ENCODE measurements around the gene NRP1.

NRP1 gene

DNA sequence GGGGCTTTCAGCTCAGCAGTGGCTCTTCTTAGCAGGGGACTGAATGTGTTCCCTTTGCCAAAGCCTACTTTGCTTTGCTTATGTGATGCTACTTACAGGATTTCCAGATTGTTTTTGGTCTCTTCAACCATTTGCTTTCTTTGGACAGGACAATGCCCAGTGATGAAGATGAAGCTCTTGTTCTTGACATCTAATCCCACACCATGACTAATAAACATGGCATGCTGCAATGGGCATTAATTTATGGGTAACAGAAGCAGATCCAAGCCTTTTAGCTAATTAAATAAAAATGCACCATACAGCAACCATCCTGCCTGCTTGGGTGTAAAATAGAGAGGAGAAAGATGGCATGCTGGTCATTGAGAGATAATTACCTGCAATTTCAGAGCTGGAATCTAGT lies 200.9 kb downstream of the NRP1 start:
- in situ Hi-C loops (cut with MboI; ENCODE audit: low sequenced_read_pairs), result no loop called here

DNA sequence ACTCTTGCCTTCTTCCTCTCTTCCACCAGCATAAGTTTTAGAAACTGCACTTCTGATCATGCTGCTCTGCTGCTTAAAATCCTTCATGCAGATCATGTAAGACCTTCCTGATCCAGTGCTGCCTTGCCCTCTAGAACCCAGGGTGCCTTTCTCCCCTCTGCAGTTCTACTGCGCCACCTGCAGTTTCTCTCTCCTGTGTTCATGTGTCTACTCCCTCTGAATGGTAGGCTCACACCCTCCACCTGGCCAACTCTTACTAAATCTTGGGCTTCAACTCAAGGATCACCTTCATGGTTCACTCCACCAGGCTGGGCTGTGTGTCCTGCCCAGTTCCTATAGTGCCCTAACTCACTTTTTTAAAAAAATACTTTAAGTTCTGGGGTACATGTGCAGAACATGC lies 201.8 kb downstream of the NRP1 start:
- in situ Hi-C loops (cut with MboI; ENCODE audit: low sequenced_read_pairs), result no loop called here

DNA sequence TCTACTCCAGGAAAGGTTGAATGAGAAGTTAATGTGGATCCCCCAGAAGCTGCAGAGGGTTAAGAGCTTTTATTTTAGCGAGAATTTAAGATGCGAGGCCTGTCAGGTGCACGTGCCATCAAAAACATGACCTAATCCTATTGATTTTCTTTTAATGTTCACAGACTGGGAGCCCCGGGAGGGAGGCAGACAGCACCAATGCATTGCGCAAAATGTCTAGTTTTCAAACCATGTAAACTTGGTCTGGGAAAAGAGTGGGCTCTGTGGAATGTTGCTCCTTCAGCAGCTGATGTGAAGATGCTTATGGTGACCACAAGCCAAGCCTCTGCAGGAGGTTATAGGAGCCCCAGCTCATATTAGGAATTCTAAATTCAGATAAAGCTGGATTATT lies 204.5 kb downstream of the NRP1 start:
- in situ Hi-C loops (cut with MboI; ENCODE audit: low sequenced_read_pairs), result no loop called here

DNA sequence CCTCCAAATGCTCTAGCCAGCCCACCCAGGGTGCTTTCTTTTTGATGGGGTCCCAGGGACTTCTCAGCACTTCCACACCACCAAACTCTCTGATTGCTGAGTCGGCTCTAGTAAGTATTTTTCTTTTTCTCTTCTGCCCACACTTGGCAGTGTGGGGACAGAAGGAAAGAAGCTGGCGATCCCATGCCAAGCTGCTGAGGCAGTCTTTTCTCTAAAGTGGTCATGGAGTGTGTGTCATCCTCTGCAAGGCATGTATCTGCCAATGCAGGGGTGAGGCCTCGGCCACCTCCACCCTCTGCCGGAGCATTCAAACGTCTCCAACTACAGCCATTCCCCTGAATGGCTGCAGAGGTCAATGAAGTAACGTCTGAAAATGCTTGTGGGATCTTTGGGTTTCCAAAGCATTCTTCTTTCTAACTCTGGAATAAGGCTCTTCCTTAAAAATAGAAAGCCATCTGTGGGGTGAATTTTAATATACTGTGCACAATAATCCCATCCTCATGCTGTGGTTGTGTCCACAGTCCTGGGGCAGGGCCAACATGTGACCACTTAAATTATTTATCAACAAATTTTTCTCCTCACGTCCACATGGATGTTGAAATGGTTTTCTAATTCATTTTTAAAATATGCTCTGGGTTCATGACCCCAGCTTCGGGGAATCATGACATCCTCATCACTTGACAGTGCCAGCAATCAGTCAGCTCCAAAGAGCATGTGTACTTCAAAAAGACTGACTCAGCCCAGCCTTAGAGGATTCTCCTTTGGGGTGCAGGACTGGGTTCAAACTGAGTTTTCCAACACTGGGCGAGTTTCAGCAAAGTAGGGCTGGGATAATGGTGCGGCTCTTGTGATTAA lies 205.1 kb downstream of the NRP1 start:
- in situ Hi-C loops (cut with MboI; ENCODE audit: low sequenced_read_pairs), result no loop called here

DNA sequence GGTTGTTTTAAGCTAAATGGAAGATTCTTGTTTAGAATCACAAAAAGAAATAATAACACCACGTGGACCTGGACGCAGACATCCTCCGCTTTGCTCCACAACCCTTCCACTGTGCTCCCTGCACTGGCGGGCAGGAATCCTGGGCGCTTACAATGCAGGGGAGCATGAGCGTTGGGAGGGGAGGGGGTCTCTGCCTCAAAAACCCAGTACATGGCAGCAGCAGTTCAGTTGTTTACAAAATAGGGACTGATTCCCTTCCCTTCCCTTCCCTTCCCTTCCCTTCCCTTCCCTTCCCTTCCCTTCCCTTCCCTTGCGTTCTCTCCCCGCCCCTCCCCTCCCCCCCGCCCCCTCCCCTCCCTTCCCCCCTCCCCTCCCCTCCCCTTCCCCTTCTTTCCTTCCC lies 206.8 kb downstream of the NRP1 start:
- in situ Hi-C loops (cut with MboI; ENCODE audit: low sequenced_read_pairs), result no loop called here

Data from HL-60/S4 treated with phorbol 12-myristate 13-acetate at 8.2 ng/mL for 4 days and 3 days (cell line).